ENCODE results near the gene MAP3K7CL.
"Not testable (repeated sequence)": the region's sequence is repeated elsewhere in the genome, so short reads cannot be mapped to it uniquely, and the experiment has no call there.

The MAP3K7CL gene

GRCh38 chr21:29167481-29167880, 37.0 kb downstream of the MAP3K7CL start:
- not testable (repeated sequence) for DNase-seq (ENCODE audit: low read depth in 3 of 3)

- no peak for DNase-seq (ENCODE audit: low read depth in 3 of 3)
Measured at GRCh38 chr21:29168891-29169315, 38.5 kb downstream of the MAP3K7CL start.

- no peak for DNase-seq (ENCODE audit: low read depth in 3 of 3)
Measured at GRCh38 chr21:29170944-29171343, 40.5 kb downstream of the MAP3K7CL start.

GRCh38 chr21:29172282-29172681, 41.8 kb downstream of the MAP3K7CL start:
- DNase-seq (ENCODE audit: low read depth in 3 of 3), result no peak

- DNase-seq (ENCODE audit: low read depth in 3 of 3), result no peak
Measured at GRCh38 chr21:29174607-29175013, 44.2 kb downstream of the MAP3K7CL start.

- no peak for DNase-seq (ENCODE audit: low read depth in 3 of 3)
Measured at GRCh38 chr21:29175408-29176134, 45.1 kb downstream of the MAP3K7CL start.

DNA sequence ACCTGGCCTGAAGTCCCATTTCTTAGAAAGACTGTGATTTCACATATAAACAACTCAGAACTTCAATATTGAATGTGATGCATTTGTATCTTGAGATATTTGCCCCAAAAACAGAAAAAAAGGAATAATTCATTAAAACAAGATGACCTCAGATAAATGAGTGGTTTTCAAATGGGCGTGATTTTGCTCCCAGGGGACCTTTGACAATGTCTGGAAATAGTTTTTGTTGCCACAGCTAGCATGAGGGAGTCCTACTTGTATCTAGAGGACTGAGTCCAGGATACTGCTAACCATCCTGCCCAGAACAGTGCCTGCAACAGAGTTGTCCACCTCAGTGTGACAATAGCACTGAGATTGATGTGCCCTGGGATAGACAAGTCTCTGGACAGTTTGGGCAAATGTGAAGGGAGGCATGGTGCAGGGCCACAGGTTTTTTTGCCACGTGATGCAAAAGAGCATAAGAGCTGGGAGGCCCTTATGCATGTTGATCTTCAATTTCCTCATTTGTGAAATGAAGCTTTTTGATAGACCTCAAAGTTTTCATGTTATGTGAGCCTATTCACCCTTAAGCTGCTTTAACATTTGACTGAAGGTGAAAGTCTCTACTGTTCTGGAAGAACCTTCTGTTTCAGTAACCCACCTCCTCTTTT, 46.2 kb downstream of the MAP3K7CL start:
- no peak for DNase-seq (ENCODE audit: low read depth in 3 of 3)

GRCh38 chr21:29177800-29178199, 47.4 kb downstream of the MAP3K7CL start:
- no peak for DNase-seq (ENCODE audit: low read depth in 3 of 3)

GRCh38 chr21:29178926-29179325, 48.5 kb downstream of the MAP3K7CL start:
- DNase-seq (ENCODE audit: low read depth in 3 of 3), result no peak

DNA sequence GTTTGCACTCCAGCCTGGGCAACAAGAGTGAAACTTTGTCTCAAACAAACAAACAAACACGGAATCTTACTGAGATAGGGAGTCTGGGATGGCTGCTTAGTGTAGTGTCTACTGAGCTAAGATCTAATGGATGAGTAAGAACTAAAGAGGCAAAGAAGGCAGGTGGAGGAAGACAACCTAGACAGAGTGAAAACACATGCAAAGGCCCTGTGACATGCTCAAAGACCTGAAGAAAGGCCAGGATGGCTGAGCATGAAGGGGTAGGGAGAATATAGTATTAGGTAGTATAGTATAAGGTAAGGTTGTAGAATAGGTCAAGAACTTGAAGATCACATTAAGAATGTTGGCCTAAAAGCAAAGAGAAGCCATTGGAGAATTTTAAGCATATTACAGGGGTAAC, 49.1 kb downstream of the MAP3K7CL start:
- no peak for DNase-seq (ENCODE audit: low read depth in 3 of 3)

DNA sequence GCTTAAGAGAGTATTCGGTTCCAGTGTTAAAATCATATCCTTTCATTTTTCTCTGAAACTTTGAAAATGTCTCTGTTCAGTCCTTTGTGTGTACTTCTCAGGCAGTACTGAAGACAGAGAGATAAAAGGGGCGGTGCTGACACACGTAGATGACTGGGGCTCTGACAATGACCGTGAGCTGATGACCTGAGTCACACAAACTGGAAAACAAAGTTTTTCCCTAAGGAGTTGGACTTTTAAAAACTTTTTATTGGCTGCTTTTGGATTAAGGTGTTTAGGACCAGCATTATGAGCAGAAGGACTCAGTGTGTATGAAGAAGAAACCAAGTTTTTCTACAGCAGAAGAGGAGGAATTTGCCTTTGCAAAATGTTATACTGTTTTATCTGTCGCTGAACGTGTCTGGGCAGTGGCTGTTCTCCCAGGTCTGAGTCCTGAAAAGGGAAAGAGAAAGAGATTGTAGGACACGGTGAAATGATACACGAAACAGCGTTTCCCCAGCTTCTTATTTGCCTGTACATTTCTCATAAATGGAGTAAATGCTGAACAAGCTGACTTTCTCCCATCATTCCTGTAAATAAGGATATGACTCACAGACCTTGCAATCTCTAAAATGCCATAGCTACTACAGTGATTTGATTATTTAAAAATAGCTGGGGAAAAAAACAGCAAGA, 51.5 kb downstream of the MAP3K7CL start:
- DNase-seq (ENCODE audit: low read depth in 3 of 3), result no peak

DNA sequence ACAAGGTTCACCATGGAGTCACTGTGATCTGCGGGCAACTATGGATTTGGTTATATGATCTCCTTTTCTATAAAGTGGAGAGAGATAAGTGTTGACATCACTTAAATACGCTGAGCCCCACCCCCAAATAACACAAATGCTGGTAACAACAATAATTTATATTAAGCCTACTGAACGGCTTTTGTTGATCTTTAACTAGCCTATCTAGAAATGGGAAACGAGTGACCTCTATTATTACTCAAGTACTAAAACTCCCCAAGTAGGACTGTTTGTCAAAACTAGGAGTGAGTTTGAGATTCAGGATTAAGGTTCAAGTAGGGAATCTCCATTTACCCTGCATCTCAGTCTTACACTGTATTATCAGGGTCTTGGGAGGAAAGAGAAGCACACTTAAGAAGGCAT, 52.2 kb downstream of the MAP3K7CL start:
- no peak for DNase-seq (ENCODE audit: low read depth in 3 of 3)

DNA sequence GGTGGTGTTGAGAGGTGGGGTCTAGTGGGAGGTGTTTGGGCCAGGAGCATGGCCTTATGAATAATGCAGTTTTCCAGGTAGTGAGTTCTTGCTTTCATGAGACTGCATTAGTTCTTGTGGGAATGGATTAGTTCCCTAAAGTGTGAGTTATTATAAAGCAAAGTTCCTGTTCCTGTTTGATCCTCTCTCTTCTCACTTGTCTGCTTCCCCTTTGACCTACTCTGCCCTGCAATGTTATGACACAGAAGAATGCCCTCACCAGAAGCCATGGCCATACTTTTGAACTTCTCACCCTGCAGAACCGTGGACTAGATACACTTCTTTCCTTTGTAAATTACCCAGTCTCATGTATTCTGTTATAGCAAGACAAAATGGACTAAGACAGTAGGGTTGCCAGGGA, 53.6 kb downstream of the MAP3K7CL start:
- no peak for DNase-seq (ENCODE audit: low read depth in 3 of 3)

DNA sequence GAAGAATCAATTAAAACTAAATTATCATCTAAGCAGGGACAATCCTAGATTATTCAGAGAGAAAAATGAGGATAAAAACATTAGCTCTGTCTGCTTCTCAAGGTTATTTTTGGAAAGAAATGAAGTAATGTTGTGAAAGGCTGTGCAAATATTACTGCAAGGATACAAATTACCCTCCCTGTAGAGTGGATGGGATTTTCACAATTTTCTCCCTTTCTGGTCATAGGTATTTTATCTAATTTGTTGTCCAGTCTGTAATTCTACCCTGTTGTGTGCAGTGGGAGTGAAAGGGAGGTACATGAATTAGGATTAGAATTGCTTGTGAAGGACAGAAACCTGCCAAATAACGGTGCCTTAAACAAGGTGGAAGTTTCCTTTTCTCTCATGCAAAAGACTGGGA, 54.7 kb downstream of the MAP3K7CL start:
- no peak for DNase-seq (ENCODE audit: low read depth in 3 of 3)

GRCh38 chr21:29185633-29186032, 55.2 kb downstream of the MAP3K7CL start:
- DNase-seq (ENCODE audit: low read depth in 3 of 3), result no peak

DNA sequence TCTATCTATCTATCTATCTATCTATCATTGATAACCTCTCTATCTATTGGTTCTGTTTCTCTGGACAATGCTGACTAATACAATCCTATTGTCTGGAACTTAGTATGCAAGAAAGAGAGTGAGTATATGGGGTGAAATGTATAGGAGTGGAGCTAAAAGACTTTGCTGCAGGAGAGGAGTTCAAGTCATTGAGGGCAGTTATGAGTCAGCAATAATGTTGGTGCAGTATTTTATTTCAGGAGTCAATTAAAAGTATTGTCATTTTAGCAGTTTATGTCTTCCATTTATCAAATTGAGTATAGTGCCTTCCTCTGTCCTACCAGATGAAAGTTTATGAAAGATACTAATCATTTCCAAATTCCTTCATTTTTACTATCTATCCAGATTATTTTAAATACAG, 55.8 kb downstream of the MAP3K7CL start:
- DNase-seq (ENCODE audit: low read depth in 3 of 3), result no peak

GRCh38 chr21:29187944-29188343, 57.5 kb downstream of the MAP3K7CL start:
- DNase-seq (ENCODE audit: low read depth in 3 of 3), result no peak

- DNase-seq (ENCODE audit: low read depth in 3 of 3), result no peak
Measured at GRCh38 chr21:29189353-29189752, 58.9 kb downstream of the MAP3K7CL start.

GRCh38 chr21:29190923-29191331, 60.5 kb downstream of the MAP3K7CL start:
- no peak for DNase-seq (ENCODE audit: low read depth in 3 of 3)

DNA sequence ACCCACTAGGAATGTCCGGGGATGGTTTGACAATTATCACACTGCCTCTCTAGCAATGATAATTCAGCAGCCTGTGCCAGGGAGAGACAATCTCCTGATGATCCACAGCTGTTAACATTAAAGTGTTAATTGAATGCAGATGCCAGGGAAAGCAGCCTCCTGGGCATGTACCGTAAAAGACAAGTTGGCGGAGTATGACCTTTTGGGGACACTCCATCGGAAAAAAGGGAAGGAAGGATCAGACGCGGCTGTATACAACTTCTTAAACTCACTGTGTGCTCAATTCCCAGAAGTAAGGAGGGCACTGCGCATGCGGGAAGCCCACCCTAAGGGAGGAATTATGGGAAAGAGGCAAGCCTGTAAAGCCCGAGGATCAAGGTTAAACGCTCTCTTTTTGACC, 62.6 kb downstream of the MAP3K7CL start:
- no peak for DNase-seq (ENCODE audit: low read depth in 3 of 3)

- DNase-seq (ENCODE audit: low read depth in 3 of 3), result no peak
Measured at GRCh38 chr21:29193901-29194300, 63.5 kb downstream of the MAP3K7CL start.

DNA sequence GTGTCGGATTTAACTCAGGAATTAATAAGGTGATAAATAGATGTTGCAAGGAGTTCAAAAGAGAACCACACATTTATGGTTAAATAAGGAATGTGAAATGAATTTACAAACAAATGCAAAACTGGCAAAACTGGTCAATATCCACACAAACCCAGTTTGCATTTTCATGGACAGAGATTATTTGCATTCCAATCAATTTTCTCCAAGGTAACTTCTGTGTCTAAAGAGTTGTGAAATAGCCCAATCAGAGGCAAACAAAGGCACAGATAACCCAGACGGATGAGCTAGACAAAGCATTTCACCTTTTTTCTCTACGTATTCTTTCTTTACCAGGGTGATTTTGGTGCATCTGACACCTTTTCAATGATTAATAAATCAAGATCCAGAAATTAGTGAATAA, 63.9 kb downstream of the MAP3K7CL start:
- DNase-seq (ENCODE audit: low read depth in 3 of 3), result no peak

DNA sequence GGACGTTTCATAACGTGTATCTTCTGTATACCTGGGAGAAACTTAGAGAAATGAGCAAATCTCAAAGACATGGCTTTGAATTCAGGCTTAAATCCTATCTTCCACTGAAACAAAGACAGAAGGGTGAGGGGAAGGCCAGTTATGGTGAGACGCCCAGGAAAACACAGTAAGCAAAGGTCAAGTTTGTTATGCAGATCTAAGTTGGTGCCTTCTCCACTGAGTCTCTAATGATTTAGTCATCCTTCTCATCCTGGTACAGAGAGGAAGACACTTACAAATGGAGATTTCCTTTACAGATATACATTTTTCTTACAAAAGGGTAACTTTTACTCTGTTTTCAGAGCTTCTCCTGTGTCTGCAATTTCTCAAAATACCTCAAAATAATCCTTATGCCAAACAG, 64.4 kb downstream of the MAP3K7CL start:
- DNase-seq (ENCODE audit: low read depth in 3 of 3), result no peak
